Type B pancreatic cell (in vitro differentiated cells): ENCODE data around the gene TMEM37. TPM values are rescaled to one million over a fixed set of nuclear protein-coding genes. Genes with fewer than 3 reads are reported as not detected.

Source experiments
- DNase-seq: peaks from one replicate; pipeline ENCODE4 v3.0.0; 2021; ENCODE audit warnings: mixed read lengths; ENCODE audit not compliant: unreplicated experiment; ENCODE audit errors: extremely low spot score
- H3K27ac Mint-ChIP-seq: 2 replicates; pipeline ENCODE4 v1.8.0; 2021; ENCODE audit warnings: mild to moderate bottlenecking, mixed read lengths
- H3K27me3 Mint-ChIP-seq: 2 replicates; pipeline ENCODE4 v1.8.0; 2021; ENCODE audit warnings: mixed read lengths
- H3K36me3 Mint-ChIP-seq: 2 replicates; pipeline ENCODE4 v1.8.0; 2021; ENCODE audit warnings: mixed read lengths
- H3K4me1 Mint-ChIP-seq: one replicate; pipeline ENCODE4 v1.8.0; 2021; ENCODE audit warnings: mixed read lengths; ENCODE audit not compliant: unreplicated experiment
- H3K4me3 Mint-ChIP-seq: 2 replicates; pipeline ENCODE4 v1.8.0; 2021; ENCODE audit warnings: mild to moderate bottlenecking, mixed read lengths
- H3K9me3 Mint-ChIP-seq: 2 replicates; pipeline ENCODE4 v1.8.0; 2021; ENCODE audit warnings: mixed read lengths
- CTCF ChIP-seq: fragments of 200-600 bp; sonication (generic); conservative IDR thresholded peaks from 2 replicates; pipeline ENCODE4 v1.5.0; 2021; ENCODE audit warnings: antibody characterized with exemption, mild to moderate bottlenecking
- total RNA-seq: library from RNA; stranded (reverse); gene quantifications from 2 replicates; pipeline ENCODE4 v1.2.1, GENCODE V29; 2021; ENCODE audit warnings: low replicate concordance

The TMEM37 gene
- total RNA-seq, 1 donor from 2014 or later = 11.8 TPM

- Mint-ChIP-seq H3K27me3 (peaks cover 2% of the 10 kb centered on the region), H3K9me3 (no peaks in the 10 kb centered on the region), H3K4me3 (peak overlapping the region; percentile 26), H3K4me1 (peaks cover 61% of the 10 kb centered on the region), H3K36me3 (no peaks in the 10 kb centered on the region), H3K27ac (peak overlapping the region; percentile 77)
- TF ChIP-seq CTCF = no peak
- DNase-seq = no peak
Measured at GRCh38 chr2:119427756-119428155, 3.9 kb upstream of the TMEM37 start.

GRCh38 chr2:119428488-119429224 is 3.0 kb upstream of the TMEM37 start:
- no peak for TF ChIP-seq CTCF
- peaks cover 5% of the 10 kb centered on the region for H3K27me3 Mint-ChIP-seq

GRCh38 chr2:119429225-119429981 is 2.3 kb upstream of the TMEM37 start:
- peaks cover 67% of the 10 kb centered on the region for H3K4me1 Mint-ChIP-seq
- DNase-seq = no peak
- peak overlapping the region; percentile 47 for H3K27ac Mint-ChIP-seq
- H3K27me3 Mint-ChIP-seq = peaks cover 5% of the 10 kb centered on the region
- no peak for TF ChIP-seq CTCF
- no peak overlapping the region for H3K4me3 Mint-ChIP-seq
- no peaks in the 10 kb centered on the region for H3K9me3 Mint-ChIP-seq
- H3K36me3 Mint-ChIP-seq = no peaks in the 10 kb centered on the region

More at GRCh38 chr2:119428488-119429224, 3.0 kb upstream of the TMEM37 start:
- peaks cover 63% of the 10 kb centered on the region for H3K4me1 Mint-ChIP-seq
- no peak for DNase-seq
- H3K9me3 Mint-ChIP-seq = no peaks in the 10 kb centered on the region
- H3K27ac Mint-ChIP-seq = peak overlapping the region; percentile 47
- H3K36me3 Mint-ChIP-seq = no peaks in the 10 kb centered on the region
- no peak overlapping the region for H3K4me3 Mint-ChIP-seq

GRCh38 chr2:119430023-119430498 is 1.6 kb upstream of the TMEM37 start:
- no peak for TF ChIP-seq CTCF
- Mint-ChIP-seq H3K27ac (peak overlapping the region; percentile 80), H3K27me3 (peaks cover 5% of the 10 kb centered on the region), H3K4me1 (peaks cover 67% of the 10 kb centered on the region), H3K4me3 (peak overlapping the region; percentile 74), H3K36me3 (no peaks in the 10 kb centered on the region), H3K9me3 (no peaks in the 10 kb centered on the region)
- DNase-seq = no peak

- H3K27ac Mint-ChIP-seq = peak overlapping the region; percentile 70
Measured at GRCh38 chr2:119431976-119432850, 559 bp downstream of the TMEM37 start.

More at GRCh38 chr2:119431976-119432850, 559 bp downstream of the TMEM37 start:
- peaks cover 5% of the 10 kb centered on the region for H3K27me3 Mint-ChIP-seq
- peaks cover 60% of the 10 kb centered on the region for H3K4me1 Mint-ChIP-seq
- no peaks in the 10 kb centered on the region for H3K9me3 Mint-ChIP-seq
- no peak for TF ChIP-seq CTCF
- peaks cover 8% of the 10 kb centered on the region for H3K36me3 Mint-ChIP-seq
- no peak for DNase-seq
- H3K4me3 Mint-ChIP-seq = peak overlapping the region; percentile 88
